ENCODE measurements around the gene TRMT112. TPM values are rescaled to one million over a fixed set of nuclear protein-coding genes. Genes with fewer than 3 reads are reported as not detected.

The TRMT112 gene
- total RNA-seq, 3 donors from 2014 or later (not counting 1 experiment from before 2014, with no cell fraction given): 98.4 to 106 (median 105) TPM

- ATAC-seq: no peak
Measured at GRCh38 chr11:64296236-64296635, 21.1 kb downstream of the TRMT112 start.

GRCh38 chr11:64295760-64296159 is 21.6 kb downstream of the TRMT112 start:
- H3K4me3 Mint-ChIP-seq: no peak overlapping the region
- H3K27me3 Mint-ChIP-seq (ENCODE audit: low read depth in 2 of 2): peaks cover 43 to 62% of the 10 kb centered on the region in 2 donors
- 87% methylated on average over 2 of the region's 4 CpGs for WGBS (ENCODE audit: insufficient coverage)
- no peaks in the 10 kb centered on the region for H3K36me3 ChIP-seq (ENCODE audit: control insufficient read depth, insufficient read depth, low read length)
- no peak for ATAC-seq
- H3K27ac Mint-ChIP-seq: no peak overlapping the region
- intact Hi-C loops (cut with micrococcal nuclease): no loop called here
- peaks cover 60% of the 10 kb centered on the region for H3K27me3 ChIP-seq (ENCODE audit: control insufficient read depth, insufficient read depth, low read length)
- TF ChIP-seq, protein P1, sequence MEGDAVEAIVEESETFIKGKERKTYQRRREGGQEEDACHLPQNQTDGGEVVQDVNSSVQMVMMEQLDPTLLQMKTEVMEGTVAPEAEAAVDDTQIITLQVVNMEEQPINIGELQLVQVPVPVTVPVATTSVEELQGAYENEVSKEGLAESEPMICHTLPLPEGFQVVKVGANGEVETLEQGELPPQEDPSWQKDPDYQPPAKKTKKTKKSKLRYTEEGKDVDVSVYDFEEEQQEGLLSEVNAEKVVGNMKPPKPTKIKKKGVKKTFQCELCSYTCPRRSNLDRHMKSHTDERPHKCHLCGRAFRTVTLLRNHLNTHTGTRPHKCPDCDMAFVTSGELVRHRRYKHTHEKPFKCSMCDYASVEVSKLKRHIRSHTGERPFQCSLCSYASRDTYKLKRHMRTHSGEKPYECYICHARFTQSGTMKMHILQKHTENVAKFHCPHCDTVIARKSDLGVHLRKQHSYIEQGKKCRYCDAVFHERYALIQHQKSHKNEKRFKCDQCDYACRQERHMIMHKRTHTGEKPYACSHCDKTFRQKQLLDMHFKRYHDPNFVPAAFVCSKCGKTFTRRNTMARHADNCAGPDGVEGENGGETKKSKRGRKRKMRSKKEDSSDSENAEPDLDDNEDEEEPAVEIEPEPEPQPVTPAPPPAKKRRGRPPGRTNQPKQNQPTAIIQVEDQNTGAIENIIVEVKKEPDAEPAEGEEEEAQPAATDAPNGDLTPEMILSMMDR (IDR thresholded peaks at IDR 0.05): no peak
- no peak overlapping the region for H3K27ac ChIP-seq (ENCODE audit: low read length)
- DNase-seq: no peak
- H3K9me3 ChIP-seq (ENCODE audit: control insufficient read depth, insufficient read depth, low read length): no peaks in the 10 kb centered on the region
- H3K4me1 ChIP-seq (ENCODE audit: control insufficient read depth, insufficient read depth, low read length): peaks cover 26% of the 10 kb centered on the region
- H3K4me1 Mint-ChIP-seq: peaks cover 6 to 24% of the 10 kb centered on the region in 2 donors
- no peak overlapping the region for H3K4me3 ChIP-seq (ENCODE audit: low read length)
- no peaks in the 10 kb centered on the region for H3K9me3 Mint-ChIP-seq
- no peaks in the 10 kb centered on the region for H3K36me3 Mint-ChIP-seq

More at GRCh38 chr11:64296236-64296635, 21.1 kb downstream of the TRMT112 start:
- Histone ChIP-seq H3K4me3 (ENCODE audit: low read length) (no peak overlapping the region), H3K27ac (ENCODE audit: low read length) (no peak overlapping the region), H3K9me3 (ENCODE audit: control insufficient read depth, insufficient read depth, low read length) (no peaks in the 10 kb centered on the region), H3K36me3 (ENCODE audit: control insufficient read depth, insufficient read depth, low read length) (no peaks in the 10 kb centered on the region), H3K4me1 (ENCODE audit: control insufficient read depth, insufficient read depth, low read length) (peaks cover 27% of the 10 kb centered on the region), H3K27me3 (ENCODE audit: control insufficient read depth, insufficient read depth, low read length) (peaks cover 58% of the 10 kb centered on the region)
- H3K4me3 Mint-ChIP-seq: no peak overlapping the region
- no peak overlapping the region for H3K27ac Mint-ChIP-seq
- 44% methylated on average over 1 of the region's 1 CpG for WGBS (ENCODE audit: insufficient coverage)
- intact Hi-C loops (cut with micrococcal nuclease): no loop called here
- H3K36me3 Mint-ChIP-seq: no peaks in the 10 kb centered on the region
- peaks cover 43 to 62% of the 10 kb centered on the region in 2 donors for H3K27me3 Mint-ChIP-seq (ENCODE audit: low read depth in 2 of 2)
- DNase-seq: no peak
- peaks cover 6 to 25% of the 10 kb centered on the region in 2 donors for H3K4me1 Mint-ChIP-seq
- TF ChIP-seq, protein P1 (IDR thresholded peaks at IDR 0.05): no peak
- no peaks in the 10 kb centered on the region for H3K9me3 Mint-ChIP-seq

- peaks cover 16% of the 10 kb centered on the region for H3K4me1 ChIP-seq (ENCODE audit: control insufficient read depth, insufficient read depth, low read length)
- intact Hi-C loops (cut with micrococcal nuclease): no loop called here
- Mint-ChIP-seq H3K9me3 (no peaks in the 10 kb centered on the region), H3K27me3 (ENCODE audit: low read depth in 2 of 2) (peaks cover 43 to 59% of the 10 kb centered on the region in 2 donors), H3K4me1 (peaks cover 6 to 21% of the 10 kb centered on the region in 2 donors), H3K4me3 (no peak overlapping the region), H3K36me3 (no peaks in the 10 kb centered on the region), H3K27ac (no peak overlapping the region)
- no peak for ATAC-seq
- H3K27ac ChIP-seq (ENCODE audit: low read length): no peak overlapping the region
- DNase-seq: no peak
- TF ChIP-seq, protein P1 (IDR thresholded peaks at IDR 0.05): no peak
- H3K9me3 ChIP-seq (ENCODE audit: control insufficient read depth, insufficient read depth, low read length): no peaks in the 10 kb centered on the region
- 70% methylated on average over 3 of the region's 3 CpGs for WGBS (ENCODE audit: insufficient coverage)
- H3K27me3 ChIP-seq (ENCODE audit: control insufficient read depth, insufficient read depth, low read length): peaks cover 56% of the 10 kb centered on the region
- no peaks in the 10 kb centered on the region for H3K36me3 ChIP-seq (ENCODE audit: control insufficient read depth, insufficient read depth, low read length)
- no peak overlapping the region for H3K4me3 ChIP-seq (ENCODE audit: low read length)
Measured at GRCh38 chr11:64294774-64295173, 22.6 kb downstream of the TRMT112 start.
